Neural cell (in vitro differentiated cells): Measurements from ENCODE around the gene CERT1. TPM values are rescaled to one million over a fixed set of nuclear protein-coding genes. Genes with fewer than 3 reads are reported as not detected.

Experiments used
- H2AFZ ChIP-seq: fragments of 200-600, 300-800 bp; sonication (generic), shearing (Covaris generic); 2 replicates; pipeline ENCODE4 v1.6.0; 2014; ENCODE audit warnings: low read depth, mild to moderate bottlenecking, antibody characterized with exemption, low read length, moderate library complexity
- H3F3A ChIP-seq: fragments of 200-600 bp; shearing (Covaris generic); 2 replicates; pipeline ENCODE4 v1.6.1; 2016; ENCODE audit warnings: mild to moderate bottlenecking, moderate library complexity, mixed read lengths, antibody characterized with exemption, low read length; ENCODE audit not compliant: insufficient read depth, poor library complexity, severe bottlenecking
- H3K27ac ChIP-seq: fragments of 200-600, 300-800 bp; sonication (generic), shearing (Covaris generic); 2 replicates; pipeline ENCODE4 v1.5.1; 2014; ENCODE audit warnings: mild to moderate bottlenecking, low read length, moderate library complexity
- H3K27me3 ChIP-seq: fragments of 300-800, 200-600 bp; sonication (generic), shearing (Covaris generic); 2 replicates; pipeline ENCODE4 v1.6.0; 2014; ENCODE audit warnings: mild to moderate bottlenecking, low read depth, low read length, moderate library complexity; ENCODE audit not compliant: insufficient read depth
- H3K36me3 ChIP-seq: fragments of 300-800, 200-600 bp; sonication (generic), shearing (Covaris generic); 2 replicates; pipeline ENCODE4 v1.5.1; 2014; ENCODE audit warnings: mild to moderate bottlenecking, antibody characterized with exemption, low read length, moderate library complexity; ENCODE audit not compliant: insufficient read depth
- H3K4me2 ChIP-seq: fragments of 300-800, 200-600 bp; sonication (generic), shearing (Covaris generic); 2 replicates; pipeline ENCODE4 v1.6.0; 2014; ENCODE audit warnings: mild to moderate bottlenecking, low read length
- H3K4me3 ChIP-seq: fragments of 300-800, 200-600 bp; sonication (generic), shearing (Covaris generic); 2 replicates; pipeline ENCODE4 v1.5.1; 2014; ENCODE audit warnings: mild to moderate bottlenecking, low read length, moderate library complexity
- H3K79me2 ChIP-seq: fragments of 200-600 bp; shearing (Covaris generic); replicated peaks from 2 replicates; pipeline ENCODE4 v1.6.0; 2014; ENCODE audit warnings: mild to moderate bottlenecking, low read length, moderate library complexity; ENCODE audit not compliant: insufficient read depth
- H3K9ac ChIP-seq: fragments of 300-800, 200-600 bp; sonication (generic), shearing (Covaris generic); 2 replicates; pipeline ENCODE4 v1.6.1; 2016; ENCODE audit warnings: mild to moderate bottlenecking, low read length, mixed read lengths
- H3K9me2 ChIP-seq: fragments of 200-600 bp; shearing (Covaris generic); 2 replicates; pipeline ENCODE4 v1.6.1; 2016; ENCODE audit warnings: mild to moderate bottlenecking, low read length, mixed read lengths; ENCODE audit not compliant: insufficient read depth
- H3K9me3 ChIP-seq: fragments of 200-600, 300-800 bp; sonication (generic), shearing (Covaris generic); 2 replicates; pipeline ENCODE4 v1.6.1; 2016; ENCODE audit warnings: mild to moderate bottlenecking, mixed run types, low read length, moderate library complexity, mixed read lengths
- H4K20me1 ChIP-seq: fragments of 200-600 bp; shearing (Covaris generic); 2 replicates; pipeline ENCODE4 v1.6.1; 2016; ENCODE audit warnings: mild to moderate bottlenecking, mixed run types; ENCODE audit not compliant: insufficient read depth
- CTCF ChIP-seq: fragments of 450-650 bp; IDR thresholded peaks from 2 replicates; pipeline ENCODE4 v1.5.1; 2014; ENCODE audit warnings: antibody characterized with exemption, mild to moderate bottlenecking, moderate library complexity; ENCODE audit not compliant: poor library complexity, severe bottlenecking
- EP300 ChIP-seq: fragments of 450-650 bp; conservative IDR thresholded peaks from 2 replicates; pipeline ENCODE4 v1.6.1; 2014; ENCODE audit warnings: antibody characterized with exemption, mild to moderate bottlenecking, moderate library complexity; ENCODE audit not compliant: poor library complexity, severe bottlenecking
- EZH2 ChIP-seq: fragments of 200-600, 300-800 bp; shearing (Covaris generic), sonication (generic); IDR thresholded peaks from 2 replicates; pipeline ENCODE4 v1.6.1; 2014; ENCODE audit warnings: antibody characterized with exemption, low read length, borderline replicate concordance, mild to moderate bottlenecking; ENCODE audit not compliant: insufficient read depth, poor library complexity, severe bottlenecking
- MXI1 ChIP-seq: fragments of 450-650 bp; conservative IDR thresholded peaks from 2 replicates; pipeline ENCODE4 v1.6.1; 2014; ENCODE audit warnings: antibody characterized with exemption, mild to moderate bottlenecking; ENCODE audit not compliant: poor library complexity, severe bottlenecking
- POLR2AphosphoS5 ChIP-seq: IDR thresholded peaks from 2 replicates; pipeline ENCODE4 v1.6.1; 2012
- RAD21 ChIP-seq: fragments of 450-650 bp; conservative IDR thresholded peaks from 2 replicates; pipeline ENCODE4 v1.6.1; 2014; ENCODE audit warnings: antibody characterized with exemption, mild to moderate bottlenecking, moderate library complexity
- REST ChIP-seq: IDR thresholded peaks from 2 replicates; pipeline ENCODE4 v1.6.1; 2012; ENCODE audit warnings: borderline replicate concordance
- SMC3 ChIP-seq: fragments of 450-650 bp; conservative IDR thresholded peaks from 2 replicates; pipeline ENCODE4 v1.6.1; 2014; ENCODE audit warnings: antibody characterized with exemption, mild to moderate bottlenecking, moderate library complexity; ENCODE audit not compliant: poor library complexity
- TAF1 ChIP-seq: IDR thresholded peaks from 2 replicates; pipeline ENCODE4 v1.6.1; 2012; ENCODE audit warnings: low read depth
- polyA plus RNA-seq: library from polyadenylated mRNA; depleted of rRNA; stranded (reverse); fragments of >200 nt; gene quantifications from 2 replicates; pipeline ENCODE4 v1.2.3, GENCODE V29; 2014

CERT1 gene
- polyA plus RNA-seq, 1 donor from 2014 or later = 24.3 TPM

GRCh38 chr5:75466006-75466716 lies 45.3 kb downstream of the CERT1 start:
- Histone ChIP-seq H3K36me3 (no peaks in the 10 kb centered on the region), H3K79me2 (peaks cover 33% of the 10 kb centered on the region), H3K9me2 (no peaks in the 10 kb centered on the region), H3K9me3 (no peaks in the 10 kb centered on the region), H2AFZ (no peak overlapping the region), H3K27ac (no peak overlapping the region), H3K4me2 (no peak overlapping the region), H3K9ac (no peak overlapping the region), H3K4me3 (no peak overlapping the region), H4K20me1 (no peaks in the 10 kb centered on the region), H3F3A (no peaks in the 10 kb centered on the region), H3K27me3 (no peaks in the 10 kb centered on the region)
- TF ChIP-seq SMC3 (no peak), TAF1 (no peak), REST (no peak), EZH2 (no peak), MXI1 (no peak), POLR2AphosphoS5 (no peak), CTCF (no peak), EP300 (no peak), RAD21 (no peak)

- Histone ChIP-seq H3K9me3 (no peaks in the 10 kb centered on the region), H3K4me3 (no peak overlapping the region), H3K9me2 (no peaks in the 10 kb centered on the region), H3K27ac (no peak overlapping the region), H3F3A (no peaks in the 10 kb centered on the region), H4K20me1 (no peaks in the 10 kb centered on the region), H3K36me3 (no peaks in the 10 kb centered on the region), H3K9ac (no peak overlapping the region), H2AFZ (no peak overlapping the region), H3K4me2 (no peak overlapping the region), H3K79me2 (peaks cover 26% of the 10 kb centered on the region), H3K27me3 (no peaks in the 10 kb centered on the region)
- TF ChIP-seq EP300 (no peak), SMC3 (no peak), CTCF (no peak), POLR2AphosphoS5 (no peak), RAD21 (no peak), REST (no peak), MXI1 (no peak), TAF1 (no peak), EZH2 (no peak)
These were observed 45.9 kb downstream of the CERT1 start for GRCh38 chr5:75465480-75465879.
